H9 (cell line): Measurements from ENCODE around the gene ABCB6. TPM values are rescaled to one million over a fixed set of nuclear protein-coding genes. Genes with fewer than 3 reads are reported as not detected.

ENCODE experiments used
- DNase-seq: peaks from one replicate; pipeline ENCODE4 v3.0.0-alpha.2; 2017
- H2AFZ ChIP-seq: one replicate; pipeline ENCODE4 v1.6.1; 2013; ENCODE audit warnings: mild to moderate bottlenecking, low read length, control low read depth, moderate library complexity
- H2AK5ac ChIP-seq: 2 replicates; pipeline ENCODE4 v1.6.1; 2013; ENCODE audit warnings: low read length, control low read depth, mixed read lengths; ENCODE audit not compliant: insufficient read length
- H2BK120ac ChIP-seq: one replicate; pipeline ENCODE4 v1.6.1; 2013; ENCODE audit warnings: low read depth, mild to moderate bottlenecking, low read length, control low read depth, inconsistent platforms; ENCODE audit not compliant: poor library complexity, severe bottlenecking
- H2BK12ac ChIP-seq: 2 replicates; pipeline ENCODE4 v1.6.1; 2013; ENCODE audit warnings: low read length, control low read depth, mixed read lengths, low read depth; ENCODE audit not compliant: insufficient read length
- H2BK15ac ChIP-seq: 2 replicates; pipeline ENCODE4 v1.6.1; 2013; ENCODE audit warnings: low read depth, low read length, control low read depth
- H2BK20ac ChIP-seq: one replicate; pipeline ENCODE4 v1.6.1; 2013; ENCODE audit warnings: low read depth, mild to moderate bottlenecking, low read length, control low read depth, inconsistent platforms; ENCODE audit not compliant: poor library complexity, severe bottlenecking
- H2BK5ac ChIP-seq: 2 replicates; pipeline ENCODE4 v1.6.1; 2013; ENCODE audit warnings: low read length, control low read depth, mixed read lengths; ENCODE audit not compliant: insufficient read length
- H3K14ac ChIP-seq: 2 replicates; pipeline ENCODE4 v1.6.1; 2013; ENCODE audit warnings: low read length, control low read depth; ENCODE audit not compliant: insufficient read depth
- H3K18ac ChIP-seq: 2 replicates; pipeline ENCODE4 v1.6.1; 2013; ENCODE audit warnings: low read depth, mild to moderate bottlenecking, mixed read lengths, low read length, control low read depth; ENCODE audit not compliant: insufficient read length
- H3K23ac ChIP-seq: 2 replicates; pipeline ENCODE4 v1.6.1; 2013; ENCODE audit warnings: low read length, control low read depth, mixed read lengths, low read depth; ENCODE audit not compliant: insufficient read length
- H3K23me2 ChIP-seq: 2 replicates; pipeline ENCODE4 v1.6.1; 2013; ENCODE audit warnings: low read depth, mild to moderate bottlenecking, mixed read lengths, low read length, control low read depth; ENCODE audit not compliant: insufficient read length, poor library complexity, severe bottlenecking
- H3K27ac ChIP-seq: 2 replicates; pipeline ENCODE4 v1.5.1; 2013; ENCODE audit warnings: low read length, control low read depth, mixed read lengths, low read depth; ENCODE audit not compliant: insufficient read length
- H3K27me3 ChIP-seq: 2 replicates; pipeline ENCODE4 v1.6.1; 2013; ENCODE audit warnings: low read length, control low read depth, inconsistent platforms; ENCODE audit not compliant: insufficient read depth
- H3K4ac ChIP-seq: 2 replicates; pipeline ENCODE4 v1.6.1; 2013; ENCODE audit warnings: low read depth, mild to moderate bottlenecking, control low read depth, inconsistent platforms, low read length, moderate library complexity
- H3K4me1 ChIP-seq: 2 replicates; pipeline ENCODE4 v1.6.1; 2013; ENCODE audit warnings: low read length, control low read depth, inconsistent platforms; ENCODE audit not compliant: insufficient read depth
- H3K4me2 ChIP-seq: 2 replicates; pipeline ENCODE4 v1.6.1; 2013; ENCODE audit warnings: low read length, control low read depth, mixed read lengths; ENCODE audit not compliant: insufficient read length, insufficient read depth
- H3K56ac ChIP-seq: 2 replicates; pipeline ENCODE4 v1.6.1; 2013; ENCODE audit warnings: low read depth, mild to moderate bottlenecking, mixed read lengths, low read length, control low read depth; ENCODE audit not compliant: insufficient read length
- H3K79me1 ChIP-seq: 2 replicates; pipeline ENCODE4 v1.6.1; 2013; ENCODE audit warnings: low read depth, mild to moderate bottlenecking, moderate library complexity, low read length, control low read depth, inconsistent platforms; ENCODE audit not compliant: insufficient read depth, poor library complexity, severe bottlenecking
- H3K79me2 ChIP-seq: 2 replicates; pipeline ENCODE4 v1.6.1; 2013; ENCODE audit warnings: low read length, control low read depth, inconsistent platforms; ENCODE audit not compliant: insufficient read depth
- H3K9ac ChIP-seq: 2 replicates; pipeline ENCODE4 v1.6.1; 2013; ENCODE audit warnings: low read length, control low read depth, mixed read lengths; ENCODE audit not compliant: insufficient read length; ENCODE audit errors: extremely low read depth
- H3K9me3 ChIP-seq: one replicate; pipeline ENCODE4 v1.6.1; 2013; ENCODE audit warnings: low read depth, low read length, inconsistent platforms; ENCODE audit not compliant: control insufficient read depth
- H3T11ph ChIP-seq: one replicate; pipeline ENCODE4 v1.6.1; 2013; ENCODE audit warnings: mild to moderate bottlenecking, low read length, control low read depth, inconsistent platforms
- H4K20me1 ChIP-seq: one replicate; pipeline ENCODE4 v1.6.1; 2013; ENCODE audit not compliant: control insufficient read depth, insufficient read length, insufficient read depth
- H4K5ac ChIP-seq: 2 replicates; pipeline ENCODE4 v1.6.1; 2013; ENCODE audit warnings: low read depth, mild to moderate bottlenecking, mixed read lengths, low read length, control low read depth; ENCODE audit not compliant: insufficient read length
- H4K8ac ChIP-seq: replicated peaks from 2 replicates; pipeline ENCODE4 v1.6.1; 2013; ENCODE audit warnings: low read length, control low read depth, mixed read lengths, low read depth; ENCODE audit not compliant: insufficient read length
- H4K91ac ChIP-seq: 2 replicates; pipeline ENCODE4 v1.6.1; 2013; ENCODE audit warnings: low read depth, mild to moderate bottlenecking, moderate library complexity, mixed read lengths, low read length, control low read depth; ENCODE audit not compliant: insufficient read length
- H3K27ac Mint-ChIP-seq, 3 experiments: 2 replicates in 2 of 3; 3 replicates in 1 of 3; pipeline ENCODE4 v1.8.0; 2020 to 2021; ENCODE audit warnings: mixed read lengths in 3 of 3, mild to moderate bottlenecking in 1 of 3, moderate library complexity in 1 of 3
- H3K27me3 Mint-ChIP-seq: 2 replicates; pipeline ENCODE4 v1.8.0; 2021; ENCODE audit warnings: low read depth, mild to moderate bottlenecking, moderate library complexity, mixed read lengths
- H3K36me3 Mint-ChIP-seq, 3 experiments: 2 replicates in 2 of 3; 3 replicates in 1 of 3; pipeline ENCODE4 v1.8.0; 2020 to 2021; ENCODE audit warnings: low read depth in 3 of 3, mixed read lengths in 3 of 3; ENCODE audit not compliant: insufficient read depth in 1 of 3
- H3K4me1 Mint-ChIP-seq, 2 experiments: 2 replicates each; pipeline ENCODE4 v1.8.0; 2020; ENCODE audit warnings: mixed read lengths in 2 of 2
- H3K4me3 Mint-ChIP-seq, 2 experiments: 2 replicates in 1 of 2; 3 replicates in 1 of 2; pipeline ENCODE4 v1.8.0; 2020 to 2021; ENCODE audit warnings: mild to moderate bottlenecking in 2 of 2, mixed read lengths in 2 of 2, moderate library complexity in 1 of 2
- H3K9me3 Mint-ChIP-seq, 2 experiments: 2 replicates in 1 of 2; 3 replicates in 1 of 2; pipeline ENCODE4 v1.8.0; 2020; ENCODE audit warnings: mild to moderate bottlenecking in 2 of 2, mixed read lengths in 2 of 2, moderate library complexity in 1 of 2
- CTCF ChIP-seq: fragments of 200-600 bp; sonication (generic); conservative IDR thresholded peaks from 3 replicates; pipeline ENCODE4 v1.8.0; 2021; ENCODE audit warnings: antibody characterized with exemption, mild to moderate bottlenecking
- WGBS: extraction: QIAGEN DNeasy Blood & Tissue Kit; methylation state at CpG from one replicate; pipeline ENCODE4 v1.1.7; 2013; ENCODE audit warnings: missing lambda C conversion rate, low lambda C conversion rate, mixed read lengths; ENCODE audit not compliant: insufficient read length; ENCODE audit errors: extremely low coverage; 5-methylcytosine and 5-hydroxymethylcytosine counted together
- total RNA-seq: library from RNA; stranded (reverse); gene quantifications from 2 replicates; pipeline ENCODE4 v1.2.1, GENCODE V29; 2021

The ABCB6 gene
- total RNA-seq, 1 experiment from 2014 or later, result 46.4 TPM

- 0 out of 2 replicates have a peak, but pooled peaks cover 2% of the 10 kb centered on the region for H3K79me2 ChIP-seq
- H2BK15ac ChIP-seq, result no peak within 1 kb of the TSS
- Mint-ChIP-seq H3K27ac (peak within 1 kb of the TSS; percentile 99 to 100 (median 99)), H3K9me3 (no peaks in the 10 kb centered on the region; a peak in 1 of 5 replicates), H3K27me3 (no peaks in the 10 kb centered on the region), H3K36me3 (peaks cover 23 to 54% (median 48%) of the 10 kb centered on the region in 3 experiments), H3K4me3 (peak within 1 kb of the TSS; percentile 96 to 99), H3K4me1 (peaks cover 11% of the 10 kb centered on the region in 2 experiments)
- no peak within 1 kb of the TSS for H3K18ac ChIP-seq
- no peak within 1 kb of the TSS for H2AK5ac ChIP-seq
- H2BK12ac ChIP-seq, result no peak within 1 kb of the TSS
- no peaks in the 10 kb centered on the region for H3K9me3 ChIP-seq
- TF ChIP-seq CTCF, result no peak
- H3T11ph ChIP-seq, result no peak within 1 kb of the TSS
- WGBS, result no CpG with 5 or more reads among the region's 80 CpGs
- H2BK20ac ChIP-seq, result no peak within 1 kb of the TSS
- H3K23me2 ChIP-seq, result no peaks in the 10 kb centered on the region
- no peak within 1 kb of the TSS for H3K23ac ChIP-seq
- H4K91ac ChIP-seq, result no peak within 1 kb of the TSS
- DNase-seq, result peak; percentile 100
- peak within 1 kb of the TSS; percentile 79 for H3K9ac ChIP-seq
- peak within 1 kb of the TSS; percentile 10; the same call in 1 of the 2 replicates for H3K14ac ChIP-seq
- H2AFZ ChIP-seq, result no peak within 1 kb of the TSS
- no peak within 1 kb of the TSS for H3K56ac ChIP-seq
- H3K4ac ChIP-seq, result no peak within 1 kb of the TSS
- H3K27me3 ChIP-seq, result no peaks in the 10 kb centered on the region
- H4K20me1 ChIP-seq, result no peaks in the 10 kb centered on the region
- peak within 1 kb of the TSS; percentile 29 for H3K27ac ChIP-seq
- H4K5ac ChIP-seq, result no peak within 1 kb of the TSS
- H2BK120ac ChIP-seq, result no peak within 1 kb of the TSS
- no peaks in the 10 kb centered on the region for H3K79me1 ChIP-seq
- no peak within 1 kb of the TSS for H4K8ac ChIP-seq
- H3K4me2 ChIP-seq, result peak within 1 kb of the TSS; percentile 77
- no peaks in the 10 kb centered on the region for H3K4me1 ChIP-seq
- no peak within 1 kb of the TSS for H2BK5ac ChIP-seq
Observed at GRCh38 chr2:219229305-219230058, 10.7 kb upstream of the ABCB6 start, which contains the start of the genes ANKZF1 and ATG9A. TSS of gene ANKZF1 (plus strand) at chr2:219229806. CDS start at chr2:219230258, 452 bp downstream. TSS of gene ATG9A (minus strand) at chr2:219229636. CDS start at chr2:219228024, 1,612 bp downstream.
